ENCODE data around the gene MTFR1L.

The MTFR1L gene

DNA sequence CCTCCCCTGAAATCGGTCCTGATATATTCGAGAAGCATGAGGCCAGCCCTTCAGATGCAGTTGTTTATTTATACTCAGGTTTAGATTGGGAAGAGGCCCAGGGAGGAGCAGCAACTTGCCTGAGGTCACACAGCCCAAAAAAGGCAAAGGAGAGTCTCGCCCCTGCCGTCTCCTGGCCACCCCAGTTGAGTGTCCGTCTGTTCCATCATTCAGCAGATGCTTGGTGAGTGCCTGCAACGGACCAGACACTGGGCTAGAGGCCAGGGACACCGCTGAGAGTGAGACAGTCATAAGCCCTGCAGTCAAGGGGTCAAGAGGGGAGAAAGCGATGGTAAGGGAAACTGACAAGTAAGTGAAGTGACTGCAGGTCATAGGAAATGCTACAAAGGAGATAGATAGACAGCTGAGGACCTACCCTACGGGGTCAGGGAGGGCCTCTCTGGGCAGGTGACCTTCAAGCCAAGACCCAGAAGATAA is 35.1 kb upstream of the MTFR1L start:
- no peaks in the 10 kb centered on the region for H3K9me3 Mint-ChIP-seq
- H3K27ac Mint-ChIP-seq: no peak overlapping the region
- no peak overlapping the region for H3K4me3 Mint-ChIP-seq
- H3K4me1 Mint-ChIP-seq: no peaks in the 10 kb centered on the region
- peaks cover 5% of the 10 kb centered on the region for H3K36me3 Mint-ChIP-seq
- DNase-seq (ENCODE audit: low spot score in 2 of 2) (no peak), ATAC-seq (no peak)

DNA sequence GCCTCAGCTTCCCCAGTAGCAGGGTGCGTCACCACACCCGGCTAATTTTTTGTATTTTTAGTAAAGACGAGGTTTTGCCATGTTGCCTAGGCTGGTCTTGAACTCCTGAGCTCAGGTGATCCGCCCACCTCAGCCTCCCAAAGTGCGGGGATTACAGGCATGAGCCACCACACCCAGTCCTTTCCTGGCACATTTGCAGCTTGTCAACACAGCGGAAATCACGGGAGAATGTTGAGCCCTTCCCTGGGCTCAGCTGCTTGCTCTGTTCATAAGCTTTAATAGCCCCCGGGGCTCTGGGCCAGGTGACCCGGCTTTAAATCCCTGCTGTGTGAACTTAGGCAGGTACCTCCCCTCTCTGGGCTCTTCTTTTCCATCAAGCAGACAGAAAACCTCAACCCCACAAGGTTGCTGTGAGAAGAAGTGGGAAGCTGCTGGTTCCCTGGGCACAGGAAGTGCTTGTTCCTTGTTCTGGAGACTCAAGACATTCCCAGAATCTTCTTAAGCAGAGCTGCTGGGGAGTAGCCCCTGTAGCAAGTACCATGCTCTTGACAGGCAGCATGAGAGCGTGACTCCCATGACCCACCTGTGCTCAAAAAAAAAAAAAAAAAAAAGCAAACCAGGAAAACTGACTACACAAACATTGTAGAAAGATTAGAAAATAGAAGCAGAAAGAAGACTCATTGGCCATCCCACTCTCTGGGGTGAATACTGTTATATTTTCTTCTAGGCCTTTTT is 34.3 kb upstream of the MTFR1L start:
- no peak overlapping the region for H3K27ac Mint-ChIP-seq
- H3K9me3 Mint-ChIP-seq: no peaks in the 10 kb centered on the region
- no peak for ATAC-seq
- no peaks in the 10 kb centered on the region for H3K4me1 Mint-ChIP-seq
- no peak overlapping the region for H3K4me3 Mint-ChIP-seq
- no peak for DNase-seq (ENCODE audit: low spot score in 2 of 2)
- H3K36me3 Mint-ChIP-seq: peaks cover 5% of the 10 kb centered on the region

DNA sequence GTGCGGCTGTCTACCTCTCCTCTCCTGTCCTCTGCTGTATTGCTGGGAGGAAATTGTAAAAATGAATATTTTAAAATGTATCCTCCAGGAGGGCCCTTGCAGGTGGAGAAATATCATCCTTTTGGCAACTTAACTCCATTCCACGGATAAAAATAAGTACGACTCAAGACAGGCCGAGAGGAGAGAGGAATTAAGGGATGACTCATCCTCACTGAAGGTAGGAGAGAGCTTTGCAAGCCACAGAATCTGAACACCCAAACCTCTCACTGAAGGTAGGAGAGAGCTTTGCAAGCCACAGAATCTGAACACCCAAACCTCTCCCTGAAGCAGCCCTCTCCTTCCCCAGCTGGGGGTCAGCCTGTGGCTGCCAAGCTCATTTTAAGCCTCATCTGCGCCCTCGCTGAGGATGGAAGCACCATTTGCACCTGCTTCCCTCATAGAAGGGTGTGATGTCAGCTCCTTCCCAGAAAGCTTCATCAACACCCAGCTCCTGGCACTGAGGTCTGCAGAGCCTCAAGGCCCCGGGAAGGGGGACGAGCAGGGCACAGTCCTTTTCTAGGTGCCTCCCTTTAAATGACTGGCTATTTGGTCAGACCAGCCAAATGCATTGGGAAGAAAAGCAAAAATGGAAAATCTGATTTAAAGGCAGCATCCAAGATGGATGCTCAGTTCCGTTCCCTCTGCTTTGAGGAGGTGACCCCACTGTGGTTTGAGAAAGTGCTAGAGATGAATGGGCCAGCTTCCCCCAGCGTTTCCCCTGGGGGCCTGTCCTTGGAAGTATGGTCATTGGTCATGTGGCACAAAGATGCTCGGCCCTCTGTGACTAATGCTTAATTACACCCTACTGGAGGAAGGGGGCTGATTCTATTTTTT is 32.6 kb upstream of the MTFR1L start:
- Mint-ChIP-seq H3K27ac (no peak overlapping the region), H3K36me3 (peaks cover 5% of the 10 kb centered on the region), H3K4me1 (no peaks in the 10 kb centered on the region), H3K9me3 (no peaks in the 10 kb centered on the region), H3K4me3 (no peak overlapping the region)
- ATAC-seq (no peak), DNase-seq (ENCODE audit: low spot score in 2 of 2) (no peak)

DNA sequence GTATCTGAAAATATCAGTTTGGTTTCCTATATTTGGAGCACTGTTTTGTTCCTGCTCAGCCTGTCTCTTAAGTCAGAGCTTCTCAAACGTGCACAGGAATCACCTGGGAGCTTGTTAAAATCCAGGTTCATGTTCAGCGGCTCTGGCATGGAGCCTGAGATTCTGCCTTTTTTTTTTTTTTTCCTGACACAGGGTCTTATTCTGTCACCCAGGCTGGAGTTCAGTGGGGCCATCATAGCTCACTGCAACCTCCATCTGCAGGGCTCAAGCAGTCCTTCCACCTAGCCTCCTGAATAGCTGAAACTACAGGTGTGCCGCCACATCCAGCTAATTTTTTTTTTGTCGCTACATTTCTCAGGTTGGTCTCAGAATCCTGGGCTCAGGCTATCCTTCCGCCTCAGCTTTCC is 32.0 kb upstream of the MTFR1L start:
- no peaks in the 10 kb centered on the region for H3K9me3 Mint-ChIP-seq
- H3K4me3 Mint-ChIP-seq: no peak overlapping the region
- no peak overlapping the region for H3K27ac Mint-ChIP-seq
- no peak for ATAC-seq
- H3K36me3 Mint-ChIP-seq: peaks cover 5% of the 10 kb centered on the region
- no peak for DNase-seq (ENCODE audit: low spot score in 2 of 2)
- no peaks in the 10 kb centered on the region for H3K4me1 Mint-ChIP-seq

DNA sequence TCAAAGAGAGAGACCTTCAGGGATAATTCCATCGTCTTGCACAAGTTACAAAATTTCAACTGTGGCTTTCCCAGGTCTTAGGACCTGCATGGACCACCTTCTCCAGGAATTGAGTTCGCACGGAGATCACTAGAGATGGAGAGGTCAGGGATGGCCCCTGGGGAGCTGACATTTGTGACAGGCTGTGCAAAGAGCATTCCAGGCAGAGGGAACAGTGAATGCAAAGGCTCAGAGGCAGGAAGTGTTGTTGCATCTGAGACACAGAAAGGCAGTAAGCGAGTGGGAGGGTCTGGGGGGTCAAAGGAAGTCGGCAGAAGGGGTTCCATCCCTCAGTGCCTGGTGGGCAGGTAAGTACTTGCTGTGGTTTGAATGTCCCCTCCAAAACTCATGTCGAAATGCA is 29.3 kb upstream of the MTFR1L start:
- H3K4me3 Mint-ChIP-seq: no peak overlapping the region
- H3K27ac Mint-ChIP-seq: peak overlapping the region; percentile 62
- ATAC-seq (no peak), DNase-seq (ENCODE audit: low spot score in 2 of 2) (no peak)
- H3K9me3 Mint-ChIP-seq: no peaks in the 10 kb centered on the region
- H3K4me1 Mint-ChIP-seq: peaks cover 6% of the 10 kb centered on the region
- peaks cover 5% of the 10 kb centered on the region for H3K36me3 Mint-ChIP-seq

DNA sequence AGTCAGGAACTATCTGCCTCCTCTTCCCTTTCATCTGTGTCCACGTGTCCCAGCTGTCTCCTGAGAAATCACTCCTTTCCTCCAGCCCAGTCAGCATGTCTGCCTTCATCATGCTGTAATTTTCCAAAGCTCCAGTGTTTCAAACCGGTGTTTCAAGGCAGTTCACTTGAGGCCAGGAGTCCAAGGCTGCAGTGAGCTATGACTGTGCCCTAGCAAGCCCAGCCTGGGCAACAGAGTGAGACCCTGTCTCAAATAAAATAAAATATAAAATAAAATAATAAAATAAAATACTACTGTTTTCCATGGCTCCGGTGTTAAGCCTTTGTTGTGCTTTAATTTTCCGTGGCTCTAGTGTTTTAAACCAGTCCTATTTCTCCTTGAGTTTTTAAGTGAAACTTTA is 27.6 kb upstream of the MTFR1L start:
- DNase-seq (ENCODE audit: low spot score in 2 of 2) (no peak), ATAC-seq (no peak)
- Mint-ChIP-seq H3K9me3 (no peaks in the 10 kb centered on the region), H3K4me1 (peaks cover 22% of the 10 kb centered on the region), H3K36me3 (peaks cover 5% of the 10 kb centered on the region), H3K4me3 (no peak overlapping the region), H3K27ac (peak overlapping the region; percentile 61)

DNA sequence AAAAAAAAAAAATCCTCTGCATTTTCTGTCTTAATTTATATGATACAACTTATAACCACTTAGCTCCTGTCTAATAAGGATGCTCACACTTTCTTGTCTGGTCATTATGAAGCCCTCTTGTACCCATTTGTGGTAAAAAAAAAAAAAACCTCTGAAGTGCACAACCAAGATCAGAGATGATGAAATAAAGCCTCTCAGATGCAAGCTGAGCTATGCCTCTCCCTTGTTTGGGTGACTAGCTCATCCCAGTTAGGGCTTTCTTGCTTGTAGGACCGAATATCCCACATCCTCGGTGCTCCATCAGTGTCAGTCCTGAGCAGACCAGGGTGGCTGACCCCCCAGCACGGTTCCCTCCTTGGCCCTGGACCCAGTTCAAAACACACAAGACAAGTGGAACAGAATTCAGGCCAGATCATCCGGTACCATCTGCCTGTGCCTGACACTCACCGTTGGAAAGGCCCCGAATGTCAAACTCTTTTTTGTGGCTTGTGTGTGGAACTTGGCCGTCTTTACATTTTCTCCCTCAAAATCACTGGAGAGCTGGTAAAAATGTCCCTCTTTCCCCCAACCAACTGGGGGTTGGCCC is 26.1 kb upstream of the MTFR1L start:
- no peak overlapping the region for H3K4me3 Mint-ChIP-seq
- H3K4me1 Mint-ChIP-seq: peaks cover 36% of the 10 kb centered on the region

DNA sequence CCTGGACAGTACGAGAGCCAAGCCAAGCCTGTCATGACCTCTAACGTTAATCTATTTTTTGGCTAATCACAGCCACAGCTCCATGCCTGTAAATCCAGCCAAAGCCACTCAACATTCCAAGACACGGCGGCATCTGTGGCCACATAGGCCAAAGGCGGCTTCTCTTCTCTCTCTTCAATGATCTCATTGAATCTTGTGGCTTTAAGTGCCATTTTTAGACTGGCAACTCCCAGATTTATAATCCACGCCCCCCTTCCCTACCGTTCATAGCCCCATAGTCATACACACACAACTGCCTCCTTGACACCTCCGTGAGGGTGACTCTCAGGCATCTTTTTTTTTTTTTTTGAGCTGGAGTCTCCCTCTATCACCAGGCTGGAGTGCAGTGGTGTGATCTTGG is 25.4 kb upstream of the MTFR1L start:
- Mint-ChIP-seq H3K4me1 (peaks cover 36% of the 10 kb centered on the region), H3K4me3 (no peak overlapping the region), H3K9me3 (no peaks in the 10 kb centered on the region), H3K36me3 (no peaks in the 10 kb centered on the region), H3K27ac (peak overlapping the region; percentile 38)
- DNase-seq (ENCODE audit: low spot score in 2 of 2) (no peak), ATAC-seq (no peak)

More for the DNA sequence above, 26.1 kb upstream of the MTFR1L start:
- ATAC-seq (no peak), DNase-seq (ENCODE audit: low spot score in 2 of 2) (no peak)
- H3K27ac Mint-ChIP-seq: no peak overlapping the region
- no peaks in the 10 kb centered on the region for H3K9me3 Mint-ChIP-seq
- no peaks in the 10 kb centered on the region for H3K36me3 Mint-ChIP-seq

DNA sequence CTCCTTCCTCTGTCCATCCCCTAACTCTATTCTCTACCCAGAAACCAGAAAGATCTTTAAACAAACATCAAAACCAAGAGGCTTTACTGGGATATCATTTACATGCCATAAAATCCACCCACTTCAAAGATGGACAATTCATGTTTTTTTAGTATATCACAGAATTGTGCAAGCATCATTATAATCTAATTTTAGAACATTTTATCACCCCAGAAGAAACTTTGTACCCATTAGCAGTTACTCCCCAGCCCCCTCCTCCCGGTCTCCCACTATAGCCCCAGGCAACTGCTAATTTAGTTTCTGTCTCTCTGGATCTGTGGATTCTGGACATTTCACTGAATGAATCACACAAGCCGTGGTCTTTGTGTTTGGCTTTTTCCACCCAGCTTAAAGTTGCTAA is 24.5 kb upstream of the MTFR1L start:
- Mint-ChIP-seq H3K27ac (peak overlapping the region; percentile 38), H3K4me3 (no peak overlapping the region), H3K36me3 (no peaks in the 10 kb centered on the region), H3K4me1 (peaks cover 36% of the 10 kb centered on the region), H3K9me3 (no peaks in the 10 kb centered on the region)
- no peak for ATAC-seq
- no peak for DNase-seq (ENCODE audit: low spot score in 2 of 2)

DNA sequence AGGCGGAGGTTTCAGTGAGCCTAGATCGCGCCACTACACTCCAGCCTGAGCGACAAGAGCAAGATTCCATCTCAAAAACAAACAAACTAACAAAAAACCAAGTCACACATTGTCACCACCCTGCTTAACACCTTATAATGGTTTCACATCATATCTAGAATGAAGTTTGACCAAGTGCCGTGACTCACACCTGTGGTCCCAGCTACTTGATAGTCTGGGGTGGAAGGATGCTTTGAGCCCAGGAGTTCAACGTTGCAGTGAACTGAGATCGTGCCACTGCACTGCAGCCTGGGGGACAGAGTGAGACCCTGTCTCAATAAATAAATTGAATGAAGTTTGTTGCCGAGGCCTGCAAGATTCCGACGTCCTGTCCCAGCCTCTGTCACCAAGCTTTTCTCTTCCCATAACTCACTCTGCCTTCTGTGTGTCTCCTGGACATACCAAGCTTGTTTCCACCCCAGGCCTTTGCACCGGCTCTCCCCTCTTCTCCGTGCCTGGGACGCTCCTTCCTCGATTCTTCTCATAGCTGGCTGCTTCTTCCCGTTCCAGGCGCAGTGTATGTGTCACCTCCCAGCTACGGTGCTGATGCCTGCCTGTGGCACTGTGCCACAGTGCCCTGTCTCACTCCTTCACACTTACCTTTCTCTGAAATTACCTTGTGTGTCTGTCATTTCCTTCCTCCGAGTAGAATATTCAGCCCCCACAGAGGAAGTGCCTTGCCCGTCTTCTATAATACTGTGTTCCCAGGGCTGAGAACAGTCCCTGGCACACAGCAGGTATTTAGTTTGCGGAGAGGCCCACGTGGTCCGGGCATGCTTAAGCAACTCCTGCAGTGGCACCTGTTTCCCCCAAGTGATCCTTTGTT is 23.6 kb upstream of the MTFR1L start:
- Mint-ChIP-seq H3K9me3 (no peaks in the 10 kb centered on the region), H3K4me3 (peak overlapping the region; percentile 61), H3K36me3 (no peaks in the 10 kb centered on the region), H3K4me1 (peaks cover 44% of the 10 kb centered on the region), H3K27ac (peak overlapping the region; percentile 76)
- DNase-seq (ENCODE audit: low spot score in 2 of 2): peak in 1 of 2 donors; percentile 71
- peak; percentile 91 for ATAC-seq

DNA sequence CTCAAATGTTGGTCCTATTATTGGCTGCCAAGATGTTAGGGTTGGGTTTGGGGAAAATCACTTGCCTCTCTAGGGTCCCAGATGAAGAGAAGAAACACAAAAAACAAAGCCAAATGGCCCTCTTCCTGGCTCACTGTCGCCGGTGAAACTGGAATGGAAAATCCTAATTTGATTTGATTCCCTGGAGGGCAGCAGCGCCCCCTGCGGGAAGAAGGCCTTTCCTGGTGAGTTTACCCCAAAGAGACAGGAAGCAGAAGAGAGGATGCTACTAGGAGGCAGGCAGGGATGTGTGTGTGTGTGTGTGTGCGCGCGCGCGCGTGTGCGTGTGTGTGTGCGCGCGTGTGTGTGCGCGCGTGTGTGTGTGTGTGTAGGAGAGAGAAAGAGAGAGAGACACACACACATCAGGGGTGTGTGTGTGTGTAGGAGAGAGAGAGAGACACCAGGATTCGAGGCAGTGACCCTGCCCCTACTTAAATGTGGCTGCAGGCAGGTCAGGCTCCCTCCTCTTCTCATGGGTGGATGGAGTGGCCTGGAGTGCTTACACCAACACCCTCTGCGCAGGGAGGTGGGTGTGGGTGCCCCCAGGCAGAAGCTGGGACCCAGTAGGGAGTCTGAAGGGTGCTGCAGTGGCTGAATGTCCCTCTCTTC is 22.8 kb upstream of the MTFR1L start:
- peak; percentile 59 to 85 for DNase-seq (ENCODE audit: low spot score in 2 of 2)
- ATAC-seq: peak; percentile 60
- peak overlapping the region; percentile 61 for H3K4me3 Mint-ChIP-seq
- H3K36me3 Mint-ChIP-seq: no peaks in the 10 kb centered on the region
- peaks cover 44% of the 10 kb centered on the region for H3K4me1 Mint-ChIP-seq
- H3K9me3 Mint-ChIP-seq: no peaks in the 10 kb centered on the region
- peak overlapping the region; percentile 76 for H3K27ac Mint-ChIP-seq

DNA sequence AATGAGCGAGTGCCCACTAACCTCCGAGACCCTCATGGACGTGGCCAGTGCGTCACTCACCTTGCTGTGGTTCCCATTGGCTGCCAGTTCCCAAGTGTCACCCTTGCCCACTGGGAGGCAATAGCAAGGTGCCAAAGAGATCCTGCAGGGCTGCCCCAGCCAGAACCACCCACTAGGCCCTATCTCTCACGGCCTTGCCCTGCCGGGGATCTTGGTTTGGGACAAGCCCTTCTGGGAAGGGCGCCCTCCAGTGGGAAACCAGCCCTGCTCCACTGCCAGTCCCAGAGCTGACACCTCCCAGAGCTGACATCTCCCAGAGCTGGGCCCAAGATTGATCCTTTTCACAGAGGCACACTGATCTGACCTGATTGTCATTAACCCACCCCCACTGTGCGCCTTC is 21.8 kb upstream of the MTFR1L start:
- Mint-ChIP-seq H3K27ac (peak overlapping the region; percentile 76), H3K36me3 (no peaks in the 10 kb centered on the region), H3K4me3 (peak overlapping the region; percentile 61), H3K9me3 (no peaks in the 10 kb centered on the region), H3K4me1 (peaks cover 52% of the 10 kb centered on the region)
- DNase-seq (ENCODE audit: low spot score in 2 of 2): no peak
- no peak for ATAC-seq

DNA sequence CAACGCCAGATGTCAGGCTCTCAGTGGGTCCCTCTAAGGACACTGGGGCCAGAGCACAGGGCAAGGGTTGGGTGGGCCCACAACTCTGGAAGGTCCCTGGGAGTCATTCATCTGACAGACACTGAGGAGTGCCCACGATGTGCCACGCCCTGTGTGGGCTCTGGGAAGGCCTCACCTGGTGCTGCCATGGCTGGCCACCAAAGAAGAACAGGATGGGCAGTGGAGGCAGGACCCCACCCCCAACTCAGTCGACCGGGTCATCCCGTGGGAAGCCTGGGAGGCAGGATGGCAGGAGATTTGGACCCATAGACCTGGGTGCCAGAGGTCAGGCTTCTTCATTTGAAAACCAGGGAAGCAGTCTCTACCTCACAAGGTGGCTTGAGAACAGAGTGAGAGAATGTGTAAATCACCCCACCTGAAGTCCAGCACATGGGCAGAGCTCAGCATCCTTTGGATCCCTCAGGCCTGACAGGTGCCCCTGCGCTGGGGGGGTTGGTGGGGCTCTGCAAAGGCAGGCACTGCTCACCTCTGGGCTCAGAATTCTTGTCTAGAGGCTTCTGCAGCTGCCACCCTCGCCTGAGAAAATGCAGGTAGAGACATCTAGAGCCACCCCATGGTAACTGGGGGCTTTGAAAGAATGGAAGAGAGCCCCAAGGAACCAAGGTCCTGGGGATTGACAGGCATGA is 20.9 kb upstream of the MTFR1L start:
- Mint-ChIP-seq H3K9me3 (no peaks in the 10 kb centered on the region), H3K27ac (no peak overlapping the region), H3K4me3 (peak overlapping the region; percentile 65), H3K4me1 (peaks cover 53% of the 10 kb centered on the region), H3K36me3 (no peaks in the 10 kb centered on the region)
- ATAC-seq (no peak), DNase-seq (ENCODE audit: low spot score in 2 of 2) (no peak)

DNA sequence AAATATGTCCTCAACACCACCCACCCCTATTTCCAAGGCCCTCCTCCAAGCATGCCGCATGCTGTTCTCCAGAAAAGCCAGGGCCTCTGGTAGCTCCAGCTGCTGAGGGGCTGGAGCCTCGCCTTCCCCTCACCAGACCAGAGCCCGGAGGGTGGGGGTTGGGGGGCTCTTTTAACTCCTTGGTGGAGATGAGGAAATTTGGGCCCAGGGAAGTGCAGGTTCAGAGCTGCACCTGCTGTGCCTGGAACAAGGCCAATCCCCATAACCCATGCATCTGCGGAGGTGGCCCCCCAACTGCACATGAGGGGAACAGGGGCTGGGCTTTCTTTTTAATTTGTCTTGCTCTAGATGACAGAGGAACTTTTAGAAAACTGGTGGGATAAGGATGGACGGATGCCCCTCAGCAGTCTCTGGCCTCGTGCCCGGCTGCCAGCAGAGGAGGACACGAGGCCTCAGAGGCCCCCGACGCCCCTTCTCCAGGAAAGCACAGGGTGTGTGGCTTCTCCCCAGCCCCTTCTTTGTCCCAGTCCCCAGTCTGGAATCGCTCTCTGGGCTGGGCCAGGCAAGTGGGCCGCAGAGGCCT is 20.3 kb upstream of the MTFR1L start:
- Mint-ChIP-seq H3K9me3 (no peaks in the 10 kb centered on the region), H3K36me3 (no peaks in the 10 kb centered on the region), H3K27ac (peak overlapping the region; percentile 40), H3K4me1 (peaks cover 59% of the 10 kb centered on the region), H3K4me3 (peak overlapping the region; percentile 65)
- ATAC-seq: no peak
- DNase-seq (ENCODE audit: low spot score in 2 of 2): no peak
